GM12873 (cell line): ENCODE results near the gene SRSF12.

ENCODE experiments used
- TF ChIP-seq, protein P1 (sequence below): IDR thresholded peaks from 2 replicates; pipeline ENCODE4 v1.5.1; 2012; ENCODE audit warnings: low read depth, mild to moderate bottlenecking, moderate library complexity, low read length, control low read depth; ENCODE audit not compliant: insufficient read depth; ENCODE audit errors: missing control alignments

The SRSF12 gene

DNA sequence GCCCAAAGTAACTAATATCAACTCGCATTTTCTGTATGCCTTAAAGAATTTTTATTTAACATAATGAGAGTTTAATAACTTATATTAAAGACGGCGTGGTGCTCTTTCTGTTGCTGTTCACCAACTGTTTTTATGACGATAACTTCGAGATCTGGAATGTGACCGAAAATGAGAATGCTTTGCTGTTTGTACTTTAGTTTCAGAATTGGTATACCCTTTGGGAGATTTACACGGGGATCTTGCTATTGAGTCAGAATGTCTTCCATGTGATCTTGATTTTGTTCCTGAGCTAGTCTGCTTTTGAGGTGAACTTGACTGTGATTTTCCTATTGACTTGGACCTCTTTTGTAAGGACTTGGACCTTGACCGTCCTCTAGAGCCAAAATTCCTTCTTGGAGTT, 19.4 kb downstream of the SRSF12 start:
- TF ChIP-seq, protein P1, sequence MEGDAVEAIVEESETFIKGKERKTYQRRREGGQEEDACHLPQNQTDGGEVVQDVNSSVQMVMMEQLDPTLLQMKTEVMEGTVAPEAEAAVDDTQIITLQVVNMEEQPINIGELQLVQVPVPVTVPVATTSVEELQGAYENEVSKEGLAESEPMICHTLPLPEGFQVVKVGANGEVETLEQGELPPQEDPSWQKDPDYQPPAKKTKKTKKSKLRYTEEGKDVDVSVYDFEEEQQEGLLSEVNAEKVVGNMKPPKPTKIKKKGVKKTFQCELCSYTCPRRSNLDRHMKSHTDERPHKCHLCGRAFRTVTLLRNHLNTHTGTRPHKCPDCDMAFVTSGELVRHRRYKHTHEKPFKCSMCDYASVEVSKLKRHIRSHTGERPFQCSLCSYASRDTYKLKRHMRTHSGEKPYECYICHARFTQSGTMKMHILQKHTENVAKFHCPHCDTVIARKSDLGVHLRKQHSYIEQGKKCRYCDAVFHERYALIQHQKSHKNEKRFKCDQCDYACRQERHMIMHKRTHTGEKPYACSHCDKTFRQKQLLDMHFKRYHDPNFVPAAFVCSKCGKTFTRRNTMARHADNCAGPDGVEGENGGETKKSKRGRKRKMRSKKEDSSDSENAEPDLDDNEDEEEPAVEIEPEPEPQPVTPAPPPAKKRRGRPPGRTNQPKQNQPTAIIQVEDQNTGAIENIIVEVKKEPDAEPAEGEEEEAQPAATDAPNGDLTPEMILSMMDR = no peak

DNA sequence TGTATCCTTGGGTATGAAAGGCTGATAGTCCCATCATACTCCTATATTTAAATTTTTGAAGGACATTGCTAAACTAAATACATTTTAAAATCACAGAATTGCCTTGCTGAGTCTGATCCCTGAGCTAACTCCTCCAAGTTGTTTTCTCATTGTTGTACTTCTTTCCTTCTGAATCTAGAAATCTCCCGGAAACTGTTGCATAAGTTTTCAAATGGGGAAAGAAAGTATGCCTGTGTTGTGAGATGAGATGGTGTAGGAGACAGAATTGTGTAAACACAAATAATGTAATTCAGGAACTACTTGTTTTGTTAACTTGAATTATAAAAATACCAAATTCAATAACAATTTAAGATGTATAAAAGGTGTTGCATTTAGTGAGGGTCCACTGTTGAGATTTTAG, 30.0 kb downstream of the SRSF12 start:
- TF ChIP-seq, protein P1 = no peak

DNA sequence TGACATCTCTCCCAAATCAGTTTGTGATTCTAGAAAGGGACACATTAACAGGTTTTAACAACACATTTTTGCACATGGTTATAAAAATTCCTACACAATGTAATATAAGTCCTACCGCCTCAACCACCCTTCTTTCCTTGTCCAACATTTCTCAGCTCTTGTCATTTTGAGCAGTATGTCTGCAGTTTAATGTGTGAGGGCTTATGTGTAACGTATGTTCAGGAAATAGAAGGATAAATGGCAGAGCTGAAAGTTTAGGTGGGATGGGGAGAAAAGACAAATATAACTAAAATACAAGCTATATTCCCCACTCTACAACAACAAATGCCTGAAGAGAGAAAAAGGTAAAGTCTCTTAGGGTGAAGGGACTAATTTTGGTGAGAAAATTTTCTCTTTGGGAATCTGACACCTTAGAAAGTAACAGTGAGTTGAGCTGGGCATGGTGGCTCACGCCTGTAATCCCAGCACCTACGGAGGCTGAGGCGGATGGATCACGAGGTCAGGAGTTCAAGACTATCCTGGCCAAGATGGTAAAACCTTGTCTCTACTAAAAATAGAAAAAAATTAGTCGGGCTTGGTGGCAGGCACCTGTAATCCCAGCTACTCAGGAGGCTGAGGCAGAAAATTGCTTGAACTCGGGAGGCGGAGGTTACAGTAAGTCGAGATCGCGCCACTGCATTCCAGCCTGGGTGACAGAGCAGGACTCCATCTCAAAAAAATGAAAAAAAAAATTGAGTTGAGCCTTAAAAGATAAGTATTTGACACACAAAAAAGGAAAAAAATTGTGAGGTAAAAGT, 32.3 kb downstream of the SRSF12 start:
- TF ChIP-seq, protein P1 = no peak

DNA sequence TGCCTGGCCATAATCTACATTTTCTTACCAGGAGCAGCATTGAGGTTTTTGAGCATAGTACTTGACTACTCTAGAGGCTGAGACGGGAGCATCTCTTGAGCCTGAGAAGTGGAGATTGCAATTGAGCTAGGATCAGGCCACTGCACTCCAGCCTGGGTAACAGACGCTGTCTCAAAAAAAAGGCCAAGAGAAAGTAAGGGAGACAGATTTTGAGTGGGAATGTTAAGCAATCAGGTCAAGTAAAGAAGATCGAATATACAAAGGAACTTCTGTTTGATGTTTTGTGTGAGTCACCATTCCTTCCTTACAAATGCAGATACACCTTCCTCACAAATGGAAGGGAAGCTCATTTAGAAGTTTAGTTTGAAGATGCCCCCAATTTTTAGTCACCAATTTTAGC, 32.9 kb downstream of the SRSF12 start:
- TF ChIP-seq, protein P1 = no peak

DNA sequence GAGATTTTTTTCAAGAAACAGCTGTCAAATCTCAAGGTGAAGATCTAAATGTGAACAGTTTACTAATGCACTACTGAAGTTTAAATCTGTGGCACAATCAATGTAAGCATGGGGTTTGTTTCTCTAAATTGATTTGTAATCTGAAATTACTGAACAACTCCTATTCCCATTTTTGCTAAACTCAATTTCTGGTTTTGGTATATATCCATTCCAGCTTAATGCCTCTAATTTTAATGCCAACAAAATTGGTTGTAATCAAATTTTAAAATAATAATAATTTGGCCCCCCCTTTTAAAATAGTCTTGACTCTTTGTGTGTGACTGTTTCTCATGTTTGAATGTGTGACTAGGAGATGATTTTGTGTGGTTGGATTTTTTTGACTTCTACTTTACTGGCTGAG, 33.3 kb downstream of the SRSF12 start:
- TF ChIP-seq, protein P1 = no peak

DNA sequence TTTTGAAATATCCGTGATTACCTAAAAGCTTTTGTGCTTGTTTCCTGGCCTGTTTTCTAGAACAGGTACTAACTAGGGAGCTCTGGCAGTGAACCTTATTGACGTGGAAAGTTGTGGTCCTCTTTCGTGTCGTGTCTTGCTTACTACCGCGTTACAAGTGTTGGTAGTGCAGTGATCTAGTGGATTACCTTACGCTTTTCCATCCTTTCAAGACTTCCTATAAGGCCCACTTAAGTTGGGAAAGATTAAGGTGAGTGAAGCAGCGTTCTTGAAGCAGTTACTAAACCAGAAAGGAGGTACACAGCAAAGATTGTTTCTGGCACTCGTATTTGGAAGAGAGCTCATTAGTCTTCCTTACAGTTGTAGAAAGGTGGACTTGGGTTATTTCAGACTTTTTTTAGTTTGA, 35.4 kb downstream of the SRSF12 start:
- TF ChIP-seq, protein P1 = no peak

DNA sequence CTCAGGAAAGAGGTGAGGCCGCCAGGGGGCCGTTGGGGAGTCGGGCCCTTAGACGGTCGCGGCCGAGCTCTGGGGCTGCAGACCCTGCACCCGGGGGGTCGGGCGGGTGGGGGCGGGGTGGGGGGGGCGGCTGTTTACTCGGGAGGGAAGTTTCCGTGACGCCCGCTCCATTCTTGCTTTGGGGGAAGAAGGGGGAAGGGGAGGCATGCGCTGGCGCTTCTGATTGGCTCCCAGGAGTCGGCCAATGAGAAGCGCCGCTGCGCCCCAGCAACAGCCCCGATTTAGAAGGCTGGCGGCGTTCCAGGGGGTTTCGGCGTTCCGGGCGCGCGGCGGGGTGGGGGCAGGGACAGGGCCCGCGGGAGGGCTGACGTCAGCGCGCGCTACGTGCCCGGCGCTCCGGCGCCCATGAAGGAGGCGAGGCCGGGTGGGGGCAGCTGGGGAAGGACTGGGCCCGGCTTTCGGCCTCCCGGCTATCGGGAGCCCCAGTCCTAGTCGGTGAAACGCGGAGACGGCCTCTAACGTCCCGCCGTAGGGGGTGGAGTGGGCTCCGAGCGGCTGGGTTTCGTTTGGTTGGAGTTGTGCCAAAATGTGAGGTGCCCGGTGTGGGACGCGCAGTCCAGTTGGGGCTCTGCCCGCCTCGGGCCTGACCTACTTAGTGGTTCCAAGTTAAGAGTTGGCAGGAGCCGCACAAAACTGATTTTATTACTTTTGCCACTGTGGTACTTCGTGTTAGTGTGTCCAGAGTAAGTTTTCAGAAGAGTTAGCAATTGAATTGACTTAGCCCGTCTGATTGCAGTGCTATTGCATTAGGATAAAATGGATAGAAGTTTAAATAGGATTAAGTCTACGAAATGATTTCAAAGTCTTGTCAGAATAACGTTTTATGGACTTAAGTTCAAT, 36.2 kb downstream of the SRSF12 start:
- TF ChIP-seq, protein P1 = peak; percentile 22
